KG1 (cell line): ENCODE results near the gene LEAP2.
"Not testable (repeated sequence)": the region's sequence is repeated elsewhere in the genome, so short reads cannot be mapped to it uniquely, and the experiment has no call there.

Source experiments
- DNase-seq: peaks from one replicate; lab custom pipeline; 2025; lab: John Stamatoyannopoulos, UW

LEAP2 gene

GRCh38 chr5:132840896-132841295 is 32.6 kb upstream of the LEAP2 start:
- DNase-seq, result no peak

- no peak for DNase-seq
These were observed 32.2 kb upstream of the LEAP2 start for GRCh38 chr5:132841305-132841704.

- DNase-seq, result no peak
These were observed 25.2 kb upstream of the LEAP2 start for GRCh38 chr5:132848270-132848669.

- DNase-seq, result no peak
These were observed 24.1 kb upstream of the LEAP2 start for GRCh38 chr5:132849347-132849746.

GRCh38 chr5:132850066-132850465 is 23.4 kb upstream of the LEAP2 start:
- no peak for DNase-seq

- DNase-seq, result no peak
These were observed 20.1 kb upstream of the LEAP2 start for GRCh38 chr5:132853323-132853722.

GRCh38 chr5:132853790-132854189 is 19.7 kb upstream of the LEAP2 start:
- DNase-seq, result no peak

- DNase-seq, result no peak
These were observed 19.2 kb upstream of the LEAP2 start for GRCh38 chr5:132854301-132854700.

GRCh38 chr5:132854992-132855391 is 18.5 kb upstream of the LEAP2 start:
- not testable (repeated sequence) for DNase-seq

- no peak for DNase-seq
These were observed 17.5 kb upstream of the LEAP2 start for GRCh38 chr5:132856011-132856410.

GRCh38 chr5:132859889-132860437 is 13.5 kb upstream of the LEAP2 start:
- no peak for DNase-seq

- DNase-seq, result no peak
These were observed 12.7 kb upstream of the LEAP2 start for GRCh38 chr5:132860742-132861141.

GRCh38 chr5:132865668-132866341 is 7.7 kb upstream of the LEAP2 start:
- no peak for DNase-seq

GRCh38 chr5:132866342-132867045 is 7.0 kb upstream of the LEAP2 start, which contains the start of the genes GDF9 and UQCRQ:
Gene GDF9 (minus strand): TSS chr5:132866469. CDS start chr5:132864533, 1,936 bp downstream.
Gene UQCRQ (plus strand): TSS chr5:132866642. CDS start chr5:132866882, 240 bp downstream.
- DNase-seq, result peak; percentile 32

GRCh38 chr5:132867046-132867451 is 6.4 kb upstream of the LEAP2 start:
- DNase-seq, result no peak

GRCh38 chr5:132868754-132869153 is 4.7 kb upstream of the LEAP2 start:
- no peak for DNase-seq

GRCh38 chr5:132870801-132871200 is 2.7 kb upstream of the LEAP2 start:
- DNase-seq, result no peak

GRCh38 chr5:132871459-132872284 is 1.8 kb upstream of the LEAP2 start:
- DNase-seq, result no peak

GRCh38 chr5:132872788-132873118 is 715 bp upstream of the LEAP2 start:
- DNase-seq, result no peak

GRCh38 chr5:132873930-132874271 is 433 bp downstream of the LEAP2 start:
- DNase-seq, result no peak

GRCh38 chr5:132876020-132876759 is 2.7 kb downstream of the LEAP2 start:
- no peak for DNase-seq

GRCh38 chr5:132877466-132877865 is 4.0 kb downstream of the LEAP2 start:
- no peak for DNase-seq
